Right lobe of liver (tissue), 4 donors: ENCODE data around the gene RPTOR.

Experiments
- POLR2A ChIP-seq: fragments of 450-650 bp; IDR thresholded peaks from one replicate; pipeline ENCODE4 v1.6.1; 2017; ENCODE audit warnings: antibody characterized with exemption, mild to moderate bottlenecking
- TF ChIP-seq, protein P1 (sequence below), 4 donors: fragments of 200-600 bp in 3 of 4; fragments of 450-650 bp in 1 of 4; IDR thresholded peaks; one replicate each; pipeline versions ENCODE4 v1.5.1 to v1.8.0; 2016 to 2022; ENCODE audit warnings: antibody characterized with exemption in 4 of 4, mild to moderate bottlenecking in 2 of 4
- donor health status: DM: no; HTN: no; CAD: no.
- donor health status: DM: no; HTN: no; CAD: no.
- donor health status: DM: no; HTN: yes; CAD: no.

DNA sequence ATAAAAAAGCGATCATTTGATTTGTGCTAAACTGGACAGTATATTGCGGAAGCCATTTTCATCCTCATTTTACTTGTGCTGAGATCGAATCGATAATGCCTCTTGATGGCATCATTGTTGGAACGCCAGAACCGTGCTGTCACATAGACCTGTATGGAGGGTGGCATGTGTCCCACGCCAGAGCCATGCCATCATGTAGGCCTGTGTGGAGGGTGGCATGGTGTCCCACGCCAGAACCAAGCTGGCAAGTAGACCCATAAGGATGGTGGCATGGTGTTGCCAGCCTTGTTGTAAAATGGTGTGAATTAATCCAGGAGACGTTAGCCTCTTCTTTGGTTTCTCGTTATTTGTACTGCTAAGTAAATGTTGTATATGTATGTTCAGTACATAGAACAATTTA is 224.3 kb downstream of the RPTOR start:
- TF ChIP-seq POLR2A: no peak
- TF ChIP-seq, protein P1, sequence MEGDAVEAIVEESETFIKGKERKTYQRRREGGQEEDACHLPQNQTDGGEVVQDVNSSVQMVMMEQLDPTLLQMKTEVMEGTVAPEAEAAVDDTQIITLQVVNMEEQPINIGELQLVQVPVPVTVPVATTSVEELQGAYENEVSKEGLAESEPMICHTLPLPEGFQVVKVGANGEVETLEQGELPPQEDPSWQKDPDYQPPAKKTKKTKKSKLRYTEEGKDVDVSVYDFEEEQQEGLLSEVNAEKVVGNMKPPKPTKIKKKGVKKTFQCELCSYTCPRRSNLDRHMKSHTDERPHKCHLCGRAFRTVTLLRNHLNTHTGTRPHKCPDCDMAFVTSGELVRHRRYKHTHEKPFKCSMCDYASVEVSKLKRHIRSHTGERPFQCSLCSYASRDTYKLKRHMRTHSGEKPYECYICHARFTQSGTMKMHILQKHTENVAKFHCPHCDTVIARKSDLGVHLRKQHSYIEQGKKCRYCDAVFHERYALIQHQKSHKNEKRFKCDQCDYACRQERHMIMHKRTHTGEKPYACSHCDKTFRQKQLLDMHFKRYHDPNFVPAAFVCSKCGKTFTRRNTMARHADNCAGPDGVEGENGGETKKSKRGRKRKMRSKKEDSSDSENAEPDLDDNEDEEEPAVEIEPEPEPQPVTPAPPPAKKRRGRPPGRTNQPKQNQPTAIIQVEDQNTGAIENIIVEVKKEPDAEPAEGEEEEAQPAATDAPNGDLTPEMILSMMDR (IDR thresholded peaks at IDR 0.05): no peak
